B cell (primary cell): ENCODE measurements around the gene MOGAT1. TPM values are rescaled to one million over a fixed set of nuclear protein-coding genes. Genes with fewer than 3 reads are reported as not detected.

Experiments used
- ATAC-seq: fragments of 200-7000 bp; cut with Tn5 transposase; one replicate; pipeline ENCODE4 v1.10.0; 2021; ENCODE audit warnings: low read depth, mild to moderate bottlenecking, moderate number of reproducible peaks, moderate library complexity
- CTCF ChIA-PET: fragments of 350-600 bp; sonication (Branson Sonifier 250); formaldehyde crosslinking; loops from one replicate; lab custom pipeline; 2021; ENCODE audit warnings: antibody characterized with exemption, inconsistent platforms; lab: Charles Lee
- POLR2A ChIA-PET: fragments of 350-600 bp; sonication (Branson Sonifier 250); formaldehyde crosslinking; loops from one replicate; lab custom pipeline; 2021; ENCODE audit warnings: antibody characterized with exemption; lab: Charles Lee
- DNase-seq: peaks from one replicate; pipeline ENCODE4 v3.0.0; 2013
- H2AFZ ChIP-seq: 2 replicates; pipeline ENCODE4 v1.6.1; 2012; ENCODE audit warnings: mild to moderate bottlenecking, low read depth, low read length; ENCODE audit not compliant: insufficient read depth, poor library complexity, severe bottlenecking
- H3K27ac ChIP-seq, 2 donors: 1 replicate in 1 of 2; 2 replicates in 1 of 2; pipeline ENCODE4 v1.5.1; 2012 to 2013; ENCODE audit warnings: low read length in 2 of 2, mild to moderate bottlenecking in 2 of 2, moderate library complexity in 1 of 2
- H3K27me3 ChIP-seq, 4 experiments: fragments of 200-600 bp in 1 of 4; sonication (generic) in 1 of 4; replicated peaks in 1 of 4; 1 replicate in 2 of 4; 2 replicates in 2 of 4; pipeline versions ENCODE4 v1.6.1 to v1.7.0; 2013 to 2016; ENCODE audit warnings: low read length in 3 of 4, mild to moderate bottlenecking in 2 of 4, mixed read lengths in 1 of 4, moderate library complexity in 1 of 4; ENCODE audit not compliant: insufficient read depth in 4 of 4, control insufficient read depth in 3 of 4; ENCODE audit errors: control extremely low read depth in 1 of 4
- H3K36me3 ChIP-seq, 2 experiments: replicated peaks in 1 of 2; 1 replicate in 1 of 2; 2 replicates in 1 of 2; pipeline versions ENCODE4 v1.6.1 to v1.7.1; 2013; ENCODE audit warnings: low read length in 1 of 2; ENCODE audit not compliant: insufficient read depth in 2 of 2, control insufficient read depth in 1 of 2; ENCODE audit errors: control extremely low read depth in 1 of 2, extremely low read depth in 1 of 2
- H3K4me1 ChIP-seq, 2 donors: fragments of 200-600 bp in 1 of 2; sonication (generic) in 1 of 2; 1 replicate in 1 of 2; 2 replicates in 1 of 2; pipeline versions ENCODE4 v1.5.1 to v1.6.1; 2013 to 2017; ENCODE audit warnings: low read length in 2 of 2; ENCODE audit not compliant: control insufficient read depth in 2 of 2, insufficient read depth in 2 of 2
- H3K4me2 ChIP-seq: replicated peaks from 2 replicates; pipeline ENCODE3; 2012; ENCODE audit warnings: mild to moderate bottlenecking, low read depth, low read length; ENCODE audit not compliant: poor library complexity, severe bottlenecking
- H3K4me3 ChIP-seq, 5 experiments: fragments of 200-600 bp in 1 of 5; sonication (generic) in 1 of 5; 1 replicate in 3 of 5; 2 replicates in 2 of 5; pipeline versions ENCODE4 v1.5.1 to v1.7.0; 2011 to 2016; ENCODE audit warnings: low read length in 4 of 5, mild to moderate bottlenecking in 4 of 5, low read depth in 2 of 5, control low read depth in 1 of 5, moderate library complexity in 1 of 5; ENCODE audit not compliant: insufficient read depth in 1 of 5; ENCODE audit errors: control extremely low read depth in 1 of 5, extremely low read depth in 1 of 5
- H3K79me2 ChIP-seq: fragments of 200-600 bp; sonication (generic); one replicate; pipeline ENCODE4 v1.6.0; 2016; ENCODE audit warnings: low read length; ENCODE audit not compliant: control insufficient read depth, insufficient read depth
- H3K9ac ChIP-seq: fragments of 200-600 bp; sonication (generic); 2 replicates; pipeline ENCODE4 v1.6.1; 2017; ENCODE audit warnings: mild to moderate bottlenecking, low read length, moderate library complexity
- H3K9me3 ChIP-seq, 3 donors: one replicate each; pipeline versions ENCODE4 v1.6.1 to v1.7.1; 2013; ENCODE audit warnings: low read length in 2 of 3; ENCODE audit not compliant: control insufficient read depth in 2 of 3, insufficient read depth in 1 of 3; ENCODE audit errors: control extremely low read depth in 1 of 3
- H4K20me1 ChIP-seq: 2 replicates; pipeline ENCODE4 v1.6.0; 2012; ENCODE audit warnings: mild to moderate bottlenecking, low read length; ENCODE audit not compliant: insufficient read depth, control insufficient read depth, poor library complexity, severe bottlenecking
- H3K27ac Mint-ChIP-seq: one replicate; pipeline ENCODE4 v1.8.0; 2021; ENCODE audit warnings: mixed read lengths
- H3K27me3 Mint-ChIP-seq: one replicate; pipeline ENCODE4 v1.8.0; 2021; ENCODE audit warnings: mixed read lengths
- H3K4me1 Mint-ChIP-seq: one replicate; pipeline ENCODE4 v1.8.0; 2021; ENCODE audit warnings: mixed read lengths
- H3K4me3 Mint-ChIP-seq: one replicate; pipeline ENCODE4 v1.8.0; 2021; ENCODE audit warnings: mixed read lengths
- H3K9me3 Mint-ChIP-seq: one replicate; pipeline ENCODE4 v1.8.0; 2022; ENCODE audit warnings: mixed read lengths; ENCODE audit not compliant: insufficient read depth
- CTCF ChIP-seq: fragments of 200-600 bp; IDR thresholded peaks from one replicate; pipeline ENCODE4 v1.8.0; 2022; ENCODE audit warnings: antibody characterized with exemption, mild to moderate bottlenecking
- EZH2 ChIP-seq: IDR thresholded peaks from 2 replicates; pipeline ENCODE4 v1.6.1; 2012; ENCODE audit warnings: borderline replicate concordance, low read depth, mild to moderate bottlenecking, moderate library complexity, low read length; ENCODE audit not compliant: insufficient read depth, poor library complexity, severe bottlenecking
- WGBS: methylation state at CpG from one replicate; pipeline ENCODE4 v1.1.5; 2013; ENCODE audit warnings: missing lambda C conversion rate; ENCODE audit not compliant: insufficient coverage; 5-methylcytosine and 5-hydroxymethylcytosine counted together
- intact Hi-C: fragments of 100-400 bp; cut with micrococcal nuclease; formaldehyde crosslinking; loops from one replicate; pipeline ENCODE4 v1.10.0; 2022
- polyA plus RNA-seq: library from polyadenylated mRNA; depleted of rRNA; stranded (reverse); fragments of >200 nt; gene quantifications from 2 replicates; pipeline ENCODE4 v1.2.3, GENCODE V29; 2012
- total RNA-seq, 2 donors: library from RNA; stranded (reverse); fragments of 120-200 nt in 1 of 2; gene quantifications; 1 replicate in 1 of 2; 2 replicates in 1 of 2; pipeline versions ENCODE4 v1.2.3 to v1.2.4, GENCODE V29; 2013 to 2022

MOGAT1 gene
- total and polyA plus RNA-seq, 2 donors (not counting 1 experiment from before 2014, with no cell fraction given), result not detected

GRCh38 chr2:222641336-222641735 lies 30.1 kb upstream of the MOGAT1 start:
- Histone ChIP-seq H3K4me1 (no peaks in the 10 kb centered on the region), H3K79me2 (no peaks in the 10 kb centered on the region), H3K27me3 (no peaks in the 10 kb centered on the region), H3K27ac (no peak overlapping the region), H4K20me1 (peaks cover 7% of the 10 kb centered on the region), H3K4me2 (no peak overlapping the region), H3K9ac (no peak overlapping the region), H2AFZ (no peak overlapping the region), H3K4me3 (no peak overlapping the region), H3K36me3 (peaks cover 11 to 48% of the 10 kb centered on the region in 2 experiments), H3K9me3 (peaks cover 0 to 5% (median 2%) of the 10 kb centered on the region in 3 donors)
- Mint-ChIP-seq H3K27me3 (no peaks in the 10 kb centered on the region), H3K9me3 (peaks cover 3% of the 10 kb centered on the region), H3K4me3 (no peak overlapping the region), H3K4me1 (no peaks in the 10 kb centered on the region), H3K27ac (no peak overlapping the region)
- intact Hi-C loops, result no loop called here
- ATAC-seq (no peak), DNase-seq (no peak)
- CTCF ChIA-PET, result no interaction called here
- WGBS, result no CpG with 5 or more reads among the region's 2 CpGs
- TF ChIP-seq EZH2 (no peak), CTCF (no peak)
- POLR2A ChIA-PET, result no interaction called here

GRCh38 chr2:222643134-222643533 lies 28.3 kb upstream of the MOGAT1 start:
- H3K4me3 ChIP-seq, result no peak overlapping the region
- POLR2A ChIA-PET, result no interaction called here
- no CpG with 5 or more reads among the region's 1 CpG for WGBS
- intact Hi-C loops, result no loop called here
- no peaks in the 10 kb centered on the region for H3K27me3 Mint-ChIP-seq
- H3K4me1 ChIP-seq, result no peaks in the 10 kb centered on the region
- peaks cover 1% of the 10 kb centered on the region for H3K79me2 ChIP-seq
- no peaks in the 10 kb centered on the region for H3K27me3 ChIP-seq
- H4K20me1 ChIP-seq, result peaks cover 7% of the 10 kb centered on the region
- TF ChIP-seq CTCF, result no peak
- no peak for TF ChIP-seq EZH2
- no peak overlapping the region for H3K4me2 ChIP-seq
- H2AFZ ChIP-seq, result no peak overlapping the region
- H3K4me3 Mint-ChIP-seq, result no peak overlapping the region
- no peaks in the 10 kb centered on the region for H3K4me1 Mint-ChIP-seq
- H3K9ac ChIP-seq, result no peak overlapping the region
- peaks cover 0 to 3% (median 0%) of the 10 kb centered on the region in 3 donors for H3K9me3 ChIP-seq
- H3K9me3 Mint-ChIP-seq, result no peaks in the 10 kb centered on the region
- peaks cover 10 to 46% of the 10 kb centered on the region in 2 experiments for H3K36me3 ChIP-seq
- CTCF ChIA-PET, result no interaction called here
- ATAC-seq (no peak), DNase-seq (no peak)
- no peak overlapping the region for H3K27ac ChIP-seq
- no peak overlapping the region for H3K27ac Mint-ChIP-seq
